GM23248 (cell line): Measurements from ENCODE around the gene TJAP1.

Experiments used
- EZH2 ChIP-seq: fragments of 200-600 bp; sonication (generic); IDR thresholded peaks from 2 replicates; pipeline ENCODE4 v1.6.1; 2018; ENCODE audit warnings: antibody characterized with exemption, mild to moderate bottlenecking; ENCODE audit not compliant: insufficient read depth, poor library complexity, severe bottlenecking
- EZH2phosphoT487 ChIP-seq: fragments of 200-600 bp; sonication (generic); IDR thresholded peaks from 2 replicates; pipeline ENCODE4 v1.6.1; 2018; ENCODE audit warnings: antibody characterized with exemption, moderate library complexity, mild to moderate bottlenecking, low read depth; ENCODE audit not compliant: insufficient read depth

GRCh38 chr6:43508481-43509141 lies 31.2 kb downstream of the TJAP1 start:
- TF ChIP-seq EZH2, result no peak
- no peak for TF ChIP-seq EZH2phosphoT487
